GM10266 (cell line): ENCODE data around the gene ROR1.

Experiments used
- DNase-seq: peaks from one replicate; pipeline ENCODE4 v3.0.0; 2012; ENCODE audit errors: extremely low spot score
- TF ChIP-seq, protein P1 (sequence below): IDR thresholded peaks from 2 replicates; pipeline ENCODE4 v1.5.1; 2012; ENCODE audit warnings: mild to moderate bottlenecking, low read depth; ENCODE audit not compliant: control insufficient read depth, insufficient read depth; ENCODE audit errors: missing control alignments

ROR1 gene

DNA sequence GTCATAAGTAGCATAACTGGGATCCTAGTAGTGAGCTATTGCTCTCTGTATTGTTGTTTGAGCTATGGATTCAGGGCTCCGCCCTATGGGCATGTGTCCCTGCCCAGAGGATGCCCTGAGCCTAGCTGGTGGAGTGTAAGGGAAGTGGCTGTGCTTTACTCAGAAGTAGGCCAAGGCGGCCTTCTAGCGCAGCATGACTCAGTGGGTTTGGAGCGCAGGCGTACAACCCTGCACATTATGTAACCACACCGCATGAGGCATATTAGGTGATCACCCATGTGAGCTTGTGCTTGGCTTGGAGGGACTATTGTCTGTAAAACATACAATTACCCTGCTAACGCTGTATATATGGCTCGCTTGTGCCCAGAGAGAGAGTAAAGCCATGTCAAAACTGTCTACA lies 418.5 kb downstream of the ROR1 start:
- no peak for DNase-seq
- TF ChIP-seq, protein P1, sequence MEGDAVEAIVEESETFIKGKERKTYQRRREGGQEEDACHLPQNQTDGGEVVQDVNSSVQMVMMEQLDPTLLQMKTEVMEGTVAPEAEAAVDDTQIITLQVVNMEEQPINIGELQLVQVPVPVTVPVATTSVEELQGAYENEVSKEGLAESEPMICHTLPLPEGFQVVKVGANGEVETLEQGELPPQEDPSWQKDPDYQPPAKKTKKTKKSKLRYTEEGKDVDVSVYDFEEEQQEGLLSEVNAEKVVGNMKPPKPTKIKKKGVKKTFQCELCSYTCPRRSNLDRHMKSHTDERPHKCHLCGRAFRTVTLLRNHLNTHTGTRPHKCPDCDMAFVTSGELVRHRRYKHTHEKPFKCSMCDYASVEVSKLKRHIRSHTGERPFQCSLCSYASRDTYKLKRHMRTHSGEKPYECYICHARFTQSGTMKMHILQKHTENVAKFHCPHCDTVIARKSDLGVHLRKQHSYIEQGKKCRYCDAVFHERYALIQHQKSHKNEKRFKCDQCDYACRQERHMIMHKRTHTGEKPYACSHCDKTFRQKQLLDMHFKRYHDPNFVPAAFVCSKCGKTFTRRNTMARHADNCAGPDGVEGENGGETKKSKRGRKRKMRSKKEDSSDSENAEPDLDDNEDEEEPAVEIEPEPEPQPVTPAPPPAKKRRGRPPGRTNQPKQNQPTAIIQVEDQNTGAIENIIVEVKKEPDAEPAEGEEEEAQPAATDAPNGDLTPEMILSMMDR: no peak

- DNase-seq: no peak
- TF ChIP-seq, protein P1: no peak
Measured at GRCh38 chr1:64194168-64195080, 420.6 kb downstream of the ROR1 start.

DNA sequence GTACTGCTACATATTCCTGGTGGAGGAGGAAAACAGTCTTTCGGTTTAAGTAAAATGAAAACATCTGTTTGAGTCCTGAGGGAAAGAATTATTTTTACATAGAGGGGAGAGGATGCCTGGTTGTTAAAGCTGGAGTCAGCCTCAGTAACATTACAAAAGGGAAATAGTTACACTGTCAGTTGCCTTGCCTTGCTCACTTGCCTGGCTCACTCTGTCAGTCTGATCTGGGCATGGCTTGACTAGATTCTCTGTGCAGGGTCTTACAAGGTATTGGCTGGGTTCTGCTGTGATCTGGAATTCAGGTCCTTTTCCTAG lies 421.2 kb downstream of the ROR1 start:
- TF ChIP-seq, protein P1: no peak

GRCh38 chr1:64196074-64196870 lies 422.5 kb downstream of the ROR1 start:
- no peak for DNase-seq
- TF ChIP-seq, protein P1: no peak

More for the DNA sequence above, 421.2 kb downstream of the ROR1 start:
- no peak for DNase-seq

GRCh38 chr1:64197076-64197475 lies 423.3 kb downstream of the ROR1 start:
- DNase-seq: no peak
- TF ChIP-seq, protein P1: no peak

- TF ChIP-seq, protein P1: no peak
- DNase-seq: no peak
Measured at GRCh38 chr1:64199154-64199553, 425.3 kb downstream of the ROR1 start.

GRCh38 chr1:64200064-64200463 lies 426.2 kb downstream of the ROR1 start:
- TF ChIP-seq, protein P1: no peak
- no peak for DNase-seq
